Neural cell (in vitro differentiated cells): ENCODE results near the gene PXDN. TPM values are rescaled to one million over a fixed set of nuclear protein-coding genes. Genes with fewer than 3 reads are reported as not detected.

ENCODE experiments used
- H2AFZ ChIP-seq: fragments of 200-600, 300-800 bp; sonication (generic), shearing (Covaris generic); 2 replicates; pipeline ENCODE4 v1.6.0; 2014; ENCODE audit warnings: low read depth, mild to moderate bottlenecking, antibody characterized with exemption, low read length, moderate library complexity
- H3F3A ChIP-seq: fragments of 200-600 bp; shearing (Covaris generic); 2 replicates; pipeline ENCODE4 v1.6.1; 2016; ENCODE audit warnings: mild to moderate bottlenecking, moderate library complexity, mixed read lengths, antibody characterized with exemption, low read length; ENCODE audit not compliant: insufficient read depth, poor library complexity, severe bottlenecking
- H3K27ac ChIP-seq: fragments of 200-600, 300-800 bp; sonication (generic), shearing (Covaris generic); 2 replicates; pipeline ENCODE4 v1.5.1; 2014; ENCODE audit warnings: mild to moderate bottlenecking, low read length, moderate library complexity
- H3K27me3 ChIP-seq: fragments of 300-800, 200-600 bp; sonication (generic), shearing (Covaris generic); 2 replicates; pipeline ENCODE4 v1.6.0; 2014; ENCODE audit warnings: mild to moderate bottlenecking, low read depth, low read length, moderate library complexity; ENCODE audit not compliant: insufficient read depth
- H3K36me3 ChIP-seq: fragments of 300-800, 200-600 bp; sonication (generic), shearing (Covaris generic); 2 replicates; pipeline ENCODE4 v1.5.1; 2014; ENCODE audit warnings: mild to moderate bottlenecking, antibody characterized with exemption, low read length, moderate library complexity; ENCODE audit not compliant: insufficient read depth
- H3K4me2 ChIP-seq: fragments of 300-800, 200-600 bp; sonication (generic), shearing (Covaris generic); 2 replicates; pipeline ENCODE4 v1.6.0; 2014; ENCODE audit warnings: mild to moderate bottlenecking, low read length
- H3K4me3 ChIP-seq: fragments of 300-800, 200-600 bp; sonication (generic), shearing (Covaris generic); 2 replicates; pipeline ENCODE4 v1.5.1; 2014; ENCODE audit warnings: mild to moderate bottlenecking, low read length, moderate library complexity
- H3K79me2 ChIP-seq: fragments of 200-600 bp; shearing (Covaris generic); replicated peaks from 2 replicates; pipeline ENCODE4 v1.6.0; 2014; ENCODE audit warnings: mild to moderate bottlenecking, low read length, moderate library complexity; ENCODE audit not compliant: insufficient read depth
- H3K9ac ChIP-seq: fragments of 300-800, 200-600 bp; sonication (generic), shearing (Covaris generic); 2 replicates; pipeline ENCODE4 v1.6.1; 2016; ENCODE audit warnings: mild to moderate bottlenecking, low read length, mixed read lengths
- H3K9me2 ChIP-seq: fragments of 200-600 bp; shearing (Covaris generic); 2 replicates; pipeline ENCODE4 v1.6.1; 2016; ENCODE audit warnings: mild to moderate bottlenecking, low read length, mixed read lengths; ENCODE audit not compliant: insufficient read depth
- H3K9me3 ChIP-seq: fragments of 200-600, 300-800 bp; sonication (generic), shearing (Covaris generic); 2 replicates; pipeline ENCODE4 v1.6.1; 2016; ENCODE audit warnings: mild to moderate bottlenecking, mixed run types, low read length, moderate library complexity, mixed read lengths
- H4K20me1 ChIP-seq: fragments of 200-600 bp; shearing (Covaris generic); 2 replicates; pipeline ENCODE4 v1.6.1; 2016; ENCODE audit warnings: mild to moderate bottlenecking, mixed run types; ENCODE audit not compliant: insufficient read depth
- EP300 ChIP-seq: fragments of 450-650 bp; conservative IDR thresholded peaks from 2 replicates; pipeline ENCODE4 v1.6.1; 2014; ENCODE audit warnings: antibody characterized with exemption, mild to moderate bottlenecking, moderate library complexity; ENCODE audit not compliant: poor library complexity, severe bottlenecking
- EZH2 ChIP-seq: fragments of 200-600, 300-800 bp; shearing (Covaris generic), sonication (generic); IDR thresholded peaks from 2 replicates; pipeline ENCODE4 v1.6.1; 2014; ENCODE audit warnings: antibody characterized with exemption, low read length, borderline replicate concordance, mild to moderate bottlenecking; ENCODE audit not compliant: insufficient read depth, poor library complexity, severe bottlenecking
- MXI1 ChIP-seq: fragments of 450-650 bp; conservative IDR thresholded peaks from 2 replicates; pipeline ENCODE4 v1.6.1; 2014; ENCODE audit warnings: antibody characterized with exemption, mild to moderate bottlenecking; ENCODE audit not compliant: poor library complexity, severe bottlenecking
- POLR2AphosphoS5 ChIP-seq: IDR thresholded peaks from 2 replicates; pipeline ENCODE4 v1.6.1; 2012
- RAD21 ChIP-seq: fragments of 450-650 bp; conservative IDR thresholded peaks from 2 replicates; pipeline ENCODE4 v1.6.1; 2014; ENCODE audit warnings: antibody characterized with exemption, mild to moderate bottlenecking, moderate library complexity
- SMC3 ChIP-seq: fragments of 450-650 bp; conservative IDR thresholded peaks from 2 replicates; pipeline ENCODE4 v1.6.1; 2014; ENCODE audit warnings: antibody characterized with exemption, mild to moderate bottlenecking, moderate library complexity; ENCODE audit not compliant: poor library complexity
- TAF1 ChIP-seq: IDR thresholded peaks from 2 replicates; pipeline ENCODE4 v1.6.1; 2012; ENCODE audit warnings: low read depth
- polyA plus RNA-seq: library from polyadenylated mRNA; depleted of rRNA; stranded (reverse); fragments of >200 nt; gene quantifications from 2 replicates; pipeline ENCODE4 v1.2.3, GENCODE V29; 2014
- TF ChIP-seq, protein P1 (sequence below): IDR thresholded peaks from 2 replicates; pipeline ENCODE4 v1.6.1; 2012; ENCODE audit warnings: borderline replicate concordance
- TF ChIP-seq, protein P2 (sequence below): fragments of 450-650 bp; IDR thresholded peaks from 2 replicates; pipeline ENCODE4 v1.5.1; 2014; ENCODE audit warnings: antibody characterized with exemption, mild to moderate bottlenecking, moderate library complexity; ENCODE audit not compliant: poor library complexity, severe bottlenecking

Gene PXDN
- polyA plus RNA-seq, 1 donor from 2014 or later: 181 TPM

DNA sequence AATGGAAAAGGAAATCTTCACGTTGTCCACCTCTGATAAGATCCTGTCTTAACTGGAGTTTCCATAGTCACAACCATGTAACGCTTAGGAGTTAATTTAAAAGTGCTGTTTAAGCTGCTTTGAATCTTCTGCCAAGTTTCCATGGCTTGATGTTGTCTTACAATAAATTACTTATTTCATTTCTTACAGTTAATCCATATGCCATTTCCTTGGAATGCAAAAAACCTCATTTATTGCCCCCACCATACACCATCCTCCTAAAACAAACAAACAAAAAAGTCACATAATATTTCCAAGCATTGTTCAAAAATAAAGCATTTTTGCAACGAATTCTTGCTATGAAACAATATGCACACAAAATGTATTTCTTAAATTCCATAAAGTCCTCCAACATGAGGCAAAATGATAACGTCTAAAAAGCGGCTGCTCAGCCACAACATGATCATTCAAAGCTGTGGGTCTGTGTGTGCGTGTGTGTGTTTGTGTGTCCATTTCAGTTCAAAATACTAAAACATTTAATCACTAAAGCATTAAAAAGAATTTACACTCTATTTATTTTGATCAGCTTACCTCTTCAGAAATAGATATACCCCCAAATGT, 46.8 kb upstream of the PXDN start:
- H3K27me3 ChIP-seq: no peaks in the 10 kb centered on the region
- H3K9me2 ChIP-seq: no peaks in the 10 kb centered on the region
- H3K4me3 ChIP-seq: no peak overlapping the region
- H3K36me3 ChIP-seq: no peaks in the 10 kb centered on the region
- H3K79me2 ChIP-seq: no peaks in the 10 kb centered on the region
- H3K4me2 ChIP-seq: no peak overlapping the region
- no peaks in the 10 kb centered on the region for H4K20me1 ChIP-seq
- H3F3A ChIP-seq: no peaks in the 10 kb centered on the region
- H2AFZ ChIP-seq: no peak overlapping the region
- no peak overlapping the region for H3K27ac ChIP-seq
- TF ChIP-seq RAD21: no peak
- TF ChIP-seq, protein P1, sequence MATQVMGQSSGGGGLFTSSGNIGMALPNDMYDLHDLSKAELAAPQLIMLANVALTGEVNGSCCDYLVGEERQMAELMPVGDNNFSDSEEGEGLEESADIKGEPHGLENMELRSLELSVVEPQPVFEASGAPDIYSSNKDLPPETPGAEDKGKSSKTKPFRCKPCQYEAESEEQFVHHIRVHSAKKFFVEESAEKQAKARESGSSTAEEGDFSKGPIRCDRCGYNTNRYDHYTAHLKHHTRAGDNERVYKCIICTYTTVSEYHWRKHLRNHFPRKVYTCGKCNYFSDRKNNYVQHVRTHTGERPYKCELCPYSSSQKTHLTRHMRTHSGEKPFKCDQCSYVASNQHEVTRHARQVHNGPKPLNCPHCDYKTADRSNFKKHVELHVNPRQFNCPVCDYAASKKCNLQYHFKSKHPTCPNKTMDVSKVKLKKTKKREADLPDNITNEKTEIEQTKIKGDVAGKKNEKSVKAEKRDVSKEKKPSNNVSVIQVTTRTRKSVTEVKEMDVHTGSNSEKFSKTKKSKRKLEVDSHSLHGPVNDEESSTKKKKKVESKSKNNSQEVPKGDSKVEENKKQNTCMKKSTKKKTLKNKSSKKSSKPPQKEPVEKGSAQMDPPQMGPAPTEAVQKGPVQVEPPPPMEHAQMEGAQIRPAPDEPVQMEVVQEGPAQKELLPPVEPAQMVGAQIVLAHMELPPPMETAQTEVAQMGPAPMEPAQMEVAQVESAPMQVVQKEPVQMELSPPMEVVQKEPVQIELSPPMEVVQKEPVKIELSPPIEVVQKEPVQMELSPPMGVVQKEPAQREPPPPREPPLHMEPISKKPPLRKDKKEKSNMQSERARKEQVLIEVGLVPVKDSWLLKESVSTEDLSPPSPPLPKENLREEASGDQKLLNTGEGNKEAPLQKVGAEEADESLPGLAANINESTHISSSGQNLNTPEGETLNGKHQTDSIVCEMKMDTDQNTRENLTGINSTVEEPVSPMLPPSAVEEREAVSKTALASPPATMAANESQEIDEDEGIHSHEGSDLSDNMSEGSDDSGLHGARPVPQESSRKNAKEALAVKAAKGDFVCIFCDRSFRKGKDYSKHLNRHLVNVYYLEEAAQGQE: no peak
- no peak for TF ChIP-seq TAF1
- no peak for TF ChIP-seq SMC3
- TF ChIP-seq, protein P2, sequence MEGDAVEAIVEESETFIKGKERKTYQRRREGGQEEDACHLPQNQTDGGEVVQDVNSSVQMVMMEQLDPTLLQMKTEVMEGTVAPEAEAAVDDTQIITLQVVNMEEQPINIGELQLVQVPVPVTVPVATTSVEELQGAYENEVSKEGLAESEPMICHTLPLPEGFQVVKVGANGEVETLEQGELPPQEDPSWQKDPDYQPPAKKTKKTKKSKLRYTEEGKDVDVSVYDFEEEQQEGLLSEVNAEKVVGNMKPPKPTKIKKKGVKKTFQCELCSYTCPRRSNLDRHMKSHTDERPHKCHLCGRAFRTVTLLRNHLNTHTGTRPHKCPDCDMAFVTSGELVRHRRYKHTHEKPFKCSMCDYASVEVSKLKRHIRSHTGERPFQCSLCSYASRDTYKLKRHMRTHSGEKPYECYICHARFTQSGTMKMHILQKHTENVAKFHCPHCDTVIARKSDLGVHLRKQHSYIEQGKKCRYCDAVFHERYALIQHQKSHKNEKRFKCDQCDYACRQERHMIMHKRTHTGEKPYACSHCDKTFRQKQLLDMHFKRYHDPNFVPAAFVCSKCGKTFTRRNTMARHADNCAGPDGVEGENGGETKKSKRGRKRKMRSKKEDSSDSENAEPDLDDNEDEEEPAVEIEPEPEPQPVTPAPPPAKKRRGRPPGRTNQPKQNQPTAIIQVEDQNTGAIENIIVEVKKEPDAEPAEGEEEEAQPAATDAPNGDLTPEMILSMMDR: no peak
- no peak for TF ChIP-seq POLR2AphosphoS5
- TF ChIP-seq EZH2: no peak
- TF ChIP-seq MXI1: no peak
- TF ChIP-seq EP300: no peak
- no peak overlapping the region for H3K9ac ChIP-seq
- no peaks in the 10 kb centered on the region for H3K9me3 ChIP-seq

DNA sequence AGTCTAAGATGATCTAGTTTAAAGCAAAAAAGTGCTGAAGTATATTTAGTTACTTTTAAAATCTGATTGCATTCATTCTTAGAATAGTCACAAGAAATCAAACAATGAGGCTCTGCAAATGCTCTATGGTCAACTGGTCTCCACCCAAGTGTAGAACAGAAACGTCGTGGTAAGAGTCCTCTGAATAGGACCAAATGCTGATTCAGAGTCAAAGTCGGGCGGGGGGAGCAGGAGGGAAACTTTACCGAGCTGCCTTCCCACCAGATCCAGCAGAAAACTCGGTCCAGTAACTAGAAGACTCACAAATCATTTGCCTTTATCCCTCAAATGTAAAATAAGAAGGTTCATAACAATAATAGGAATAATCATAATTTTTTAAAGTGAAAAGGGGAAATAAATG, 46.2 kb upstream of the PXDN start:
- Histone ChIP-seq H3K36me3 (no peaks in the 10 kb centered on the region), H2AFZ (no peak overlapping the region), H3K4me3 (no peak overlapping the region), H4K20me1 (no peaks in the 10 kb centered on the region), H3K79me2 (no peaks in the 10 kb centered on the region), H3K9me3 (no peaks in the 10 kb centered on the region), H3F3A (no peaks in the 10 kb centered on the region), H3K4me2 (no peak overlapping the region), H3K9me2 (no peaks in the 10 kb centered on the region), H3K9ac (no peak overlapping the region), H3K27ac (no peak overlapping the region), H3K27me3 (no peaks in the 10 kb centered on the region)
- TF ChIP-seq RAD21 (no peak), MXI1 (no peak), SMC3 (no peak), POLR2AphosphoS5 (no peak), EP300 (no peak), EZH2 (no peak), TAF1 (no peak)
- TF ChIP-seq, protein P2: no peak
- TF ChIP-seq, protein P1: no peak
